GM19452 (cell line): ENCODE measurements around the gene ATXN8OS.
"Not testable (repeated sequence)": the region's sequence is repeated elsewhere in the genome, so short reads cannot be mapped to it uniquely, and the experiment has no call there.

Source experiments
- ATAC-seq: cut with Tn5 transposase; IDR thresholded peaks from one replicate; pipeline ENCODE4 v1.9.1; 2021; ENCODE audit not compliant: unreplicated experiment

The ATXN8OS gene

GRCh38 chr13:70107498-70108281 is at the start of gene ATXN8OS:
Gene ATXN8OS, plus strand, starts transcription at chr13:70107826.
- ATAC-seq: no peak

- ATAC-seq: no peak
These were observed 27.6 kb upstream of the ATXN8OS start for GRCh38 chr13:70080012-70080411.

DNA sequence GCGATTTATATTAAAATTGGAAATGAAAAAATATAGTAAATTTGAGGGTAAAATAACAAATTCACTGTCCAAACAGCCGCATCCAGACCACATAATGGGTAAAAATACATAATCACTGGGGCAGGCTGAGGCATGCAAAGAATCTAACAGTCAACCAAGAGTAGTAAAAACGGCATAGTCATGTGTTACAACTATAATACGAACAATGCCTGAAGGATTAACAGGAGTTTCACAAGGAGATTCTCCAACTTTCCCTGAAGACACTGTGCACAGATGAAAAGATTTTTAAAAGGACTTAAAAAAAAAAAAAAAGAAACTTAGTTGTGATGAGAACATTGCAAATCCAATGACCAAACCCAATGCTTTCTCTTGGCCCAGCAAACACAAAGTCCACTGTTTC is 20.4 kb upstream of the ATXN8OS start:
- ATAC-seq: no peak

DNA sequence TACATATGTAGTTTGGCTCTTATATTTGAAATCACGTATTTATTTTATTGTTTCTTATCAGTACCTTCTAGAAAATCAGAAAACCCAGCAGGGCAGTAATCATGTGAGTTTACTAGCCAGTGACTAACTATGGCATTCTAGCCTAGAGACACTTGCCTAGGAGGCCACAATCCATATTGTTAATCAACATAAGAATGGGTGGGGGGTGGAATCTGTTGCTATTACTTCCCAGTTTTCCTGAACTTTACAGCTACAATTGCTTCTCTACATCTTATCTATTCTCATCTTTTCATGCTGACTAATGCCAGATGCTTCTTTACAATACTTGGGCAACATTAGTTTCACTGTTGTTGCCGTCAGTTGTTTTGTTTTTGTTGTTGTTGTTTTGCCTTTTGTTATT is 18.7 kb upstream of the ATXN8OS start:
- ATAC-seq: no peak

DNA sequence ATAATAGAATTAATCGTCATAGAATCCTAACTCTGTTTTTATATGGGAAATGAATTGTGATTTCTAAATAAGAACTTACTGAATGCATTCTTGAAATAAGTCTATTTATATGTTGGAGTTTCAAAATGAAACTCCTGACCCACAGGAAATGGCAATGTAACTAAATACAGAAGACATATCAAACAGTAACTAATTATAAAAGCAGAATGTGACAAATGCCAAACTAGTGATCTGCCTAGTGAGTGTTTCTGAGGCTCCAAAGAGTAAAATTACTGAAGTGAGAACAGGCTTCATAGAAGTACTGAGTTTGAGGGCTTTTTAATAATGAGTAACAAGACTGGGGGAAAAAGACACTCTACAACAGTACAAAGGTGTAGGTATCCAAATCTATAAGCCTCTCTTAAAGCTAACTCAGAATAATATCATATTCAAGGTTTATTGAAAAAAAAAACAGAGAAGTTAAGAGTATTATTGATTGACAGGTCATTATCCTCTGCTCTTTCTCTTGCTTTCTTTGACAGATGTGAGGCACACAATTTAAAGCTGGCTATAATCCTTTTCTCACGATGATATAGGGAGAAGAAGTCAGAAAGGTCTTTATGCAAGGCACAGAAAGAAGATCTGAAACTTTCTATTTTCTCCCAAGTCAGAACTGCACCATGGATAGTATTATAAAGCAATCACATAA is 17.4 kb upstream of the ATXN8OS start:
- peak; percentile 82 for ATAC-seq

DNA sequence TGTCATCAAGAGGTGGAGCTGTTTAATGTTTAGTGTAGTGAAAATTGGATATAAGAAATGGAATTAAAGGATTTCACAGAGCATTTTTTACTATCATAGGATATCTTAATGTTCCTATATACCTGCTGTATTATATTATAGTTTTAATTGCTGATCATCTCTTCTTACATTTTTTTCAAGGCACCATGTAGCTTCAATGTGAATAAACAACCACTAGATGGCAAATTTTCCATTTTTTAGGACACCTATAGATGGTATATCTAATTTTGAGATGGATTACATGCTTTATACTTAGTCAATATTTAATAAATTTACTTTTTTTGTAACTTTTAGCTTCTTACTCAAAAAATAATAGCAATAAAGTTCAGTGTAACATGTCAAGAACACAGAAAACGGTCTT is 9.0 kb upstream of the ATXN8OS start:
- ATAC-seq: no peak

DNA sequence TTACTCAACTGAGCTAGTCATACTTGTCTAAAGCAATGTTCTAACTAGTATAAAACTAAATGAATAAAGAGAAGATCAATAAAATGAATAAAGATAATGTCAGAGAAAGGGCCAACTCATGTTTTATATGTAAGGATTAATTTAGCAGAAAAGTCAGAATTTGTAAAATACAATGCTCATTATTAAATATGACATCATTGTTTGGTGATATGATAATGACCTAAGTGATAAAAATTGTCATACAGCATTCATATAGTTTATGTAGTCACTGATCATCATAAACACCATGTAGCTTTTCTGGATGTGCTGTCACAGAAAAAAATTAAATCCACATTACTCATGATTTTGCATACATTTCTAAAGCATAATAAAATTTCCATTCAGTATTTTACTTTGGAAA is 3.1 kb upstream of the ATXN8OS start:
- ATAC-seq: no peak

DNA sequence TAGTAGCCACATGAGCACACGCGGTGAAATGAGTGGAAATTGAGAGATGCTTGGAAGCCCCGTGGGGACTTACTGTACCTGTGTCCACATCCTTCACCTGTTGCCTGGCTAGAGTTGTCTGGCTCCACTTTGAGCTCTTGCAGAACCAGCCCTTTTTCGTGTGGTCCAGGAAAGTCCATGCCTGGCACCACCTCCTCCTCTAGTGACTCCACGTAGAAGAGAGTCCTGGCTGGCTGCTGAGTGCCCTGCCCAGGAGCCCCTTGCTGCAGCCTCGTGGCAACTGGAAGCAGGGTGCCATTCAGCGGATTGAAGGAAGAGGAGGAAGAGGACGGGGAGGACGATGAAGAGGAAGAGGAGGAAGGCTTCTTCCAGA is 515 bp upstream of the ATXN8OS start:
- no peak for ATAC-seq

- ATAC-seq: no peak
These were observed 905 bp downstream of the ATXN8OS start, which contains the start of gene KLHL1 for GRCh38 chr13:70108356-70109105. Gene KLHL1, minus strand, starts transcription at chr13:70108452. Its CDS starts 753 bp downstream, at chr13:70107699.

GRCh38 chr13:70117338-70117905 is 9.8 kb downstream of the ATXN8OS start:
- ATAC-seq: no peak

- ATAC-seq: no peak
These were observed 18.1 kb downstream of the ATXN8OS start for GRCh38 chr13:70125693-70126092.

DNA sequence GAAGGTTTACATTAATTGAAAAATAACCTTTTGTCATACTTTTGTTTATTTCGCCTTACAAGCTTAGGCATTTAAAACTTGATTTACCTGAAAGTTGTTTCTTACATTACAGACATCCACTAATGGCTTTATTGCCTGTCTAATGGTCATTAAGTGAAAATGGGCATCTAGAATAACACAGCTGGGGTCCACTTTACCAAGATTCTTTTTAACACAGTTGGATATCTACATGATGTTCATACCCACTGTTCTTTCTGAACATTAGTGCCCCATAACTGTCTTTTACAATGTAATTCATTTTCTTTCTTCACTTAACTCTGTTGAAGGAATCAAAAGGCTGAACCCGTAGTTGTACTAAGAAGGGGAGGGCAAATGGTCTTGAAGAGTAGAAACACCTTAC is 20.5 kb downstream of the ATXN8OS start:
- no peak for ATAC-seq

DNA sequence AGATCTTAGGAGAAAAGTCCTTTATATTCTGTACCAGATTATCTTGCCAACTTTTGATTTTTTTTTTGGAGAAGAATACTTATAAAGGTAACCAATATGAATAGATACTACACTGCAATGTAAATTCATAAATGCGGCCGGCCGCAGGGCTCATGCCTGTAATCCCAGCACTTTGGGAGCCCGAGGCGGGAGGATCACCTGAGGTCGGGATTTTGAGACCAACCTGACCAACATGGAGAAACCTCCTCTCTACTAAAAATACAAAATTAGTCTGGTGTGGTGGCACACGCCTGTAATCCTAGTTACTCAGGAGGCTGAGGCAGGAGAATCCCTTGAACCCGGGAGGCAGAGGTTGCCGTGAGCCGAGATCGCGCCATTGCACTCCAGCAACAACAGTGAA is 35.0 kb downstream of the ATXN8OS start:
- not testable (repeated sequence) for ATAC-seq

- ATAC-seq: no peak
These were observed 54.5 kb downstream of the ATXN8OS start for GRCh38 chr13:70162141-70162540.

- no peak for ATAC-seq
These were observed 63.1 kb downstream of the ATXN8OS start for GRCh38 chr13:70170689-70171088.

- ATAC-seq: no peak
These were observed 63.5 kb downstream of the ATXN8OS start for GRCh38 chr13:70171151-70171550.

DNA sequence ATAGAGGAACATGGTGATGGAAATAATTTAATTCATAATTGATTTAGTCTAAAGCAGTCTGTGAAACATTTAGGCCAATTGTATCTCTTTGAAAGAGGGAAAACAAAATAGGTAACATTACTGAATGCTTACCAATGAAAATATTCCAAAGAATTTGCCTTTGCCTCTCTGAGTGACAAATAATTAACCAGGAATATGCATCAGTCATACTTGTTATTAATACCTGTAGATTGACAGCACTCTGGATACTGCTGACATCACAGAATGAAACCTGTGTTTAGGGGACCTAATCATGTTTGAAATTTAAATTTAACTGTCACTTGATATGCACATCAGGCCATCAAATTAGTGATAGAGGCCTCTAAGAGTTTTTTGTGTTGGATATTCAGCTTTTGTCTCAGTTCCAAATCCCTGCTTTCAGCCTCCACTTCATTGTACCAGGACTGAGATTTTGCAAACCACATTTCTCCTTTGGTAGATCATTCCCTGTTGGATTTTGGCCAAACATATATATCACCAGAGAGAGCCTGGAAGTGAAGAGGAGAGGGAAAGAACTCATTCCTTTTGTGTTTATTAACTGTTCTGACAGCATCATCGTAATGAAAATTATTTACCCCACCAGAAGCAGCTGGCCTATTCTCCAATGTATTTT is 65.4 kb downstream of the ATXN8OS start:
- ATAC-seq: no peak

- ATAC-seq: no peak
These were observed 66.0 kb downstream of the ATXN8OS start for GRCh38 chr13:70173598-70173959.

DNA sequence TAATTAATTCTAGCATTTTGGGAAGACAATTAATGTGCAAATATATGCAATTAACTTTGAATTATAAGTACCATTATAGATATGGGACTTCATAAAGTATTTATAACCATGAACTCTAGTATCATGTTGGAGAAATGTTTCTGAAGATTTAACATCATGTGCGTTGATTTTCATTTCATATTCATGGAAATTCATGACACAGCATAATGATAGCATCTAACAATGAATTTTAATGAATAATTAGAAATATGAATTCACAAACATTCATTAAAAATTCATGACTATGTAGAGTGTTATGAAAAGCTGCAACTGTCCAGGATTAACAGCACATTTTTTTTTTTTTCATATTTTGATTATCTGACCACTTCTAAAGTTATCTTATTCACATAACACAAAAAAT is 70.7 kb downstream of the ATXN8OS start:
- no peak for ATAC-seq
